ENCODE measurements around the gene CERS6.

DNA sequence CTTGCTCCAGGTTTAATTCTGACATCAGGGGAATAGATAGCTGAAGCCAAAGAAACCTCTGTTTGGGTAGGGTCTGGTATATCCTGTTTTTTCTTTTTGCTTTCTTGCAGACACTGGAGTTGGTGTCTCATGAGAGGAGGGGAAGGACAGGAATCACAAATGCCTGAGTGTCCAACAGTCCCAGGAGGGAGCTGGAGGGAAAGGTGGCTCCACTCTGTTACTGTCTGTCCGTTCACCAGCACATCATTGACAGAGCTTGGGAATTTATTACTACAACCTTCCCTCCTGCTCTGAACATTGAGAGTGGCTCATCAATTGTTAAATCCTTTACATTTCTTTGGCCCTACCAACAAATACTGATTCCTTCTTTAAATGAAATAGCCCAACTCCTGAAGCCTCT, 194.1 kb downstream of the CERS6 start:
- TF ChIP-seq, protein P1, sequence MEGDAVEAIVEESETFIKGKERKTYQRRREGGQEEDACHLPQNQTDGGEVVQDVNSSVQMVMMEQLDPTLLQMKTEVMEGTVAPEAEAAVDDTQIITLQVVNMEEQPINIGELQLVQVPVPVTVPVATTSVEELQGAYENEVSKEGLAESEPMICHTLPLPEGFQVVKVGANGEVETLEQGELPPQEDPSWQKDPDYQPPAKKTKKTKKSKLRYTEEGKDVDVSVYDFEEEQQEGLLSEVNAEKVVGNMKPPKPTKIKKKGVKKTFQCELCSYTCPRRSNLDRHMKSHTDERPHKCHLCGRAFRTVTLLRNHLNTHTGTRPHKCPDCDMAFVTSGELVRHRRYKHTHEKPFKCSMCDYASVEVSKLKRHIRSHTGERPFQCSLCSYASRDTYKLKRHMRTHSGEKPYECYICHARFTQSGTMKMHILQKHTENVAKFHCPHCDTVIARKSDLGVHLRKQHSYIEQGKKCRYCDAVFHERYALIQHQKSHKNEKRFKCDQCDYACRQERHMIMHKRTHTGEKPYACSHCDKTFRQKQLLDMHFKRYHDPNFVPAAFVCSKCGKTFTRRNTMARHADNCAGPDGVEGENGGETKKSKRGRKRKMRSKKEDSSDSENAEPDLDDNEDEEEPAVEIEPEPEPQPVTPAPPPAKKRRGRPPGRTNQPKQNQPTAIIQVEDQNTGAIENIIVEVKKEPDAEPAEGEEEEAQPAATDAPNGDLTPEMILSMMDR (conservative IDR thresholded peaks at IDR 0.05): no peak
- TF ChIP-seq EZH2 (IDR thresholded peaks at IDR 0.05; ENCODE audit: low read depth): no peak
